Lung (tissue), 12 donors: Measurements from ENCODE around the gene SPG7. TPM values are rescaled to one million over a fixed set of nuclear protein-coding genes. Genes with fewer than 3 reads are reported as not detected.

Experiments
- ATAC-seq: fragments of 200-7000 bp; cut with Tn5 transposase; one replicate; pipeline ENCODE4 v1.9.1; 2020; ENCODE audit warnings: moderate number of reproducible peaks; ENCODE audit not compliant: insufficient read depth, low FRiP score
- DNase-seq, 3 donors: peaks; one replicate each; pipeline ENCODE4 v3.0.0-alpha.2; 2013 to 2017
- H3K27ac ChIP-seq, 2 donors: one replicate each; pipeline ENCODE4 v1.5.1; 2013; ENCODE audit warnings: mild to moderate bottlenecking in 2 of 2, moderate library complexity in 2 of 2, control low read depth in 1 of 2, inconsistent platforms in 1 of 2, low read depth in 1 of 2, low read length in 1 of 2
- H3K27me3 ChIP-seq, 3 donors: one replicate each; pipeline ENCODE4 v1.5.1; 2013; ENCODE audit warnings: low read length in 2 of 3; ENCODE audit not compliant: control insufficient read depth in 3 of 3, insufficient read depth in 3 of 3
- H3K36me3 ChIP-seq, 4 donors: one replicate each; pipeline ENCODE4 v1.5.1; 2013; ENCODE audit warnings: low read length in 4 of 4, mild to moderate bottlenecking in 1 of 4, moderate library complexity in 1 of 4; ENCODE audit not compliant: control insufficient read depth in 4 of 4, insufficient read depth in 4 of 4
- H3K4me1 ChIP-seq, 5 donors: one replicate each; pipeline ENCODE4 v1.5.1; 2013; ENCODE audit warnings: low read length in 5 of 5, mild to moderate bottlenecking in 2 of 5, moderate library complexity in 1 of 5; ENCODE audit not compliant: control insufficient read depth in 5 of 5, insufficient read depth in 5 of 5
- H3K4me3 ChIP-seq: one replicate; pipeline ENCODE4 v1.5.1; 2013; ENCODE audit warnings: mild to moderate bottlenecking, control low read depth, moderate library complexity
- H3K9ac ChIP-seq, 2 donors: one replicate each; pipeline ENCODE4 v1.5.1; 2013; ENCODE audit warnings: low read length in 2 of 2, control low read depth in 1 of 2; ENCODE audit not compliant: insufficient read depth in 1 of 2
- H3K9me3 ChIP-seq, 4 donors: one replicate each; pipeline ENCODE4 v1.5.1; 2013; ENCODE audit warnings: low read length in 3 of 4, mild to moderate bottlenecking in 1 of 4, moderate library complexity in 1 of 4; ENCODE audit not compliant: control insufficient read depth in 4 of 4, insufficient read depth in 3 of 4
- CTCF ChIP-seq: IDR thresholded peaks from 2 replicates; pipeline ENCODE4 v1.5.1; 2012; ENCODE audit warnings: mild to moderate bottlenecking; ENCODE audit errors: control extremely low read depth, extremely low read depth
- WGBS, 2 donors: extraction: QIAGEN DNeasy Blood & Tissue Kit; methylation state at CpG; one replicate each; pipeline ENCODE4 v1.1.7; 2013; 5-methylcytosine and 5-hydroxymethylcytosine counted together
- polyA plus RNA-seq, 2 donors: library from polyadenylated mRNA; stranded (reverse); fragments of 200-250 nt; gene quantifications; one replicate each; pipeline ENCODE4 v1.2.1, GENCODE V29; 2013
- total RNA-seq, 2 donors: library from RNA; depleted of rRNA in 1 of 2; stranded (reverse); fragments of >200 nt in 1 of 2; gene quantifications; one replicate each; pipeline ENCODE4 v1.2.1, GENCODE V29; 2014 to 2021
- donor health status: control.
- donor health status: control.
- donor health status: Bipolar disorder and iron deficiency.
- donor health status: healthy.
- donor health status: DM: yes; HTN: yes; CAD: no.

Gene SPG7
- total and polyA plus RNA-seq, 4 donors, result 59.0 to 114 (median 95.4) TPM

- Histone ChIP-seq H3K4me1 (peaks cover 0 to 9% (median 3%) of the 10 kb centered on the region in 5 donors), H3K27me3 (peaks cover 0 to 8% (median 2%) of the 10 kb centered on the region in 3 donors), H3K36me3 (no peaks in the 10 kb centered on the region), H3K9ac (no peak overlapping the region), H3K27ac (no peak overlapping the region), H3K4me3 (no peak overlapping the region), H3K9me3 (no peaks in the 10 kb centered on the region)
- 5 to 6% methylated on average over 22 of the region's 22 CpGs for WGBS, 2 donors
- peak; percentile 53 to 70 (median 66) for DNase-seq
- ATAC-seq, result peak; percentile 85
- no peak for TF ChIP-seq CTCF
Measured at GRCh38 chr16:89602273-89602951, 94.2 kb downstream of the SPG7 start.

GRCh38 chr16:89602952-89603590 lies 94.9 kb downstream of the SPG7 start:
- H3K27ac ChIP-seq, result no peak overlapping the region
- ATAC-seq (no peak), DNase-seq (no peak)
- H3K4me3 ChIP-seq, result no peak overlapping the region
- peaks cover 0 to 9% (median 3%) of the 10 kb centered on the region in 5 donors for H3K4me1 ChIP-seq
- H3K27me3 ChIP-seq, result peaks cover 0 to 8% (median 2%) of the 10 kb centered on the region in 3 donors
- H3K9ac ChIP-seq, result no peak overlapping the region
- WGBS, 2 donors, result 69 to 71% methylated on average over 5 of the region's 5 CpGs
- no peak for TF ChIP-seq CTCF
- H3K9me3 ChIP-seq, result no peaks in the 10 kb centered on the region
- H3K36me3 ChIP-seq, result no peaks in the 10 kb centered on the region

- Histone ChIP-seq H3K4me1 (peaks cover 0 to 9% (median 3%) of the 10 kb centered on the region in 5 donors), H3K36me3 (no peaks in the 10 kb centered on the region), H3K9me3 (no peaks in the 10 kb centered on the region), H3K27ac (no peak overlapping the region), H3K9ac (no peak overlapping the region), H3K4me3 (no peak overlapping the region), H3K27me3 (peaks cover 0 to 8% (median 2%) of the 10 kb centered on the region in 3 donors)
- 85 to 92% methylated on average over 16 of the region's 16 CpGs for WGBS, 2 donors
- DNase-seq (no peak), ATAC-seq (no peak)
- no peak for TF ChIP-seq CTCF
Measured at GRCh38 chr16:89604764-89605163, 96.6 kb downstream of the SPG7 start.
